ENCODE results near the gene SELENOM.
"Not testable (repeated sequence)": the region's sequence is repeated elsewhere in the genome, so short reads cannot be mapped to it uniquely, and the experiment has no call there.

SELENOM gene

DNA sequence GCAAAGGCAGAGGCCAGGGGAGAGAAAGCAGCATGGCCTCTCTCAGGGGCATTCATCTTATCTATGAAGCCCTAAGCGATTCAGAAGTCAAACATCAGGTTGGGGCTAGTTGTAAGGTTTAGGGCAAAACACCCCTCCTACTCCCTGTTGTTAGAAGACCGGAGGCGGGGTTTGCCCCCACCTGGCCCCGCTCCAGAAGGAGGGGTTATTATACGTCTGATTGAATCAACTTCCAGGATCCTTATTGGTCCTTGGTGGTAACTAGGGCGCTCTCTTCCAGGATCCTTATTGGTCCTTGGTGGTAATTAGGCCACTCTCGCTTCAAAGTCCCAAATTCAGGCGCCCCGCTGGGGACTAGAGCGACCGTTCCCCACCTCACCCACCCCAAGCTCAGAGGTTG is 38.4 kb downstream of the SELENOM start:
- no peaks in the 10 kb centered on the region for H3K36me3 Mint-ChIP-seq
- H3K9me3 Mint-ChIP-seq (ENCODE audit: low read depth) = no peaks in the 10 kb centered on the region

DNA sequence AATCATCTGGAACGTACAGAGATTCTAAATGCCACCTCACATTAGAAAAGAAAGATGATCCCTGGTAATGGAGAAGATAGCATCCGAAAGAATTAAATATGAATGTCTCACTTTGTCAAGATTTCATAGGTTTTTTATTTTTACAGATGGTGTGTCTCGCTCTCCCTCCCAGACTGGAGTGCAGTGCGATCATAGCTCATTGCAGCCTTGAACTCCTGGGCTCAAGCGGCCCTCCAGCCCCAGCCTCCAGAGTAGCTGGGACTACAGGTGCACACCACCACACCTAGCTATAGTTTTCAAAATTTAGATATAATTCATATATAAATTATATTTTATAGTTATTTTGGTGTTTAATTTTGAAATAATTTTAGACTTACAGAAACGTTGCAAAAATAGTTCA is 43.0 kb downstream of the SELENOM start:
- Mint-ChIP-seq H3K4me3 (no peak overlapping the region), H3K9me3 (ENCODE audit: low read depth) (no peaks in the 10 kb centered on the region), H3K27ac (no peak overlapping the region), H3K36me3 (no peaks in the 10 kb centered on the region), H3K4me1 (ENCODE audit: low read depth) (no peaks in the 10 kb centered on the region), H3K27me3 (no peaks in the 10 kb centered on the region)

More for the DNA sequence above, 38.4 kb downstream of the SELENOM start:
- no peaks in the 10 kb centered on the region for H3K4me1 Mint-ChIP-seq (ENCODE audit: low read depth)
- no peak overlapping the region for H3K27ac Mint-ChIP-seq
- no peaks in the 10 kb centered on the region for H3K27me3 Mint-ChIP-seq
- H3K4me3 Mint-ChIP-seq = no peak overlapping the region

DNA sequence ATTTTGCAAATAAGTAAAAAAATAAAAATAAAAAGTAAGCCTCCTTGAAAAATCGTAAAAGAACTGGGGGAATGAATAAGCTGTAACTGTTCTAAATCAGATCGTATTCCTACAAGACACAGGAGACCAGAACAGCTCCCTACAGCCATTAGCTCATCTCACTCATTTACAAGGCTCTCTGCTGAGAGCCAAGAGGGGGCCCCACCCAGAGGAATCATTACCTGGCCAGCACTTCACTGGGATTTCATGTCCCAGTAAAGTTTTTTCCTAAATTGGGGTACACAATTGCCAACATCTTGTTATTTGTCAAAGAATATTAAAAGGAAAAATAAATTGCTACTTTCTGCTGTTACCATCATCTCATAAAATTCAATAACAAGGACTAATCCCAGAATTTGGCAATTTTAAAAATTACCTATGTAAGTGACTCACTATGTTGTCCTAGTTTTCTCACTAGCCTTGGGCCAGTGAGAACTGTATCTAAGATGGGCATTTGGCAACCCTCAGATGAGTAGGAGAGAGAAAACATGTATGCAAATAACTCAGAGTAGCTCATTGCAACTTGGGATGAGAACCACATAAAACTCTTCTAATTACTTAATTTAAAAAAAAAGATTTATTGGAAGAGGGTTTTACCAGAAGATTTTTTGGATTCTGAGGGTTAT is 44.7 kb downstream of the SELENOM start:
- Mint-ChIP-seq H3K9me3 (ENCODE audit: low read depth) (no peaks in the 10 kb centered on the region), H3K4me3 (no peak overlapping the region), H3K4me1 (ENCODE audit: low read depth) (no peaks in the 10 kb centered on the region), H3K36me3 (no peaks in the 10 kb centered on the region), H3K27ac (no peak overlapping the region), H3K27me3 (no peaks in the 10 kb centered on the region)

DNA sequence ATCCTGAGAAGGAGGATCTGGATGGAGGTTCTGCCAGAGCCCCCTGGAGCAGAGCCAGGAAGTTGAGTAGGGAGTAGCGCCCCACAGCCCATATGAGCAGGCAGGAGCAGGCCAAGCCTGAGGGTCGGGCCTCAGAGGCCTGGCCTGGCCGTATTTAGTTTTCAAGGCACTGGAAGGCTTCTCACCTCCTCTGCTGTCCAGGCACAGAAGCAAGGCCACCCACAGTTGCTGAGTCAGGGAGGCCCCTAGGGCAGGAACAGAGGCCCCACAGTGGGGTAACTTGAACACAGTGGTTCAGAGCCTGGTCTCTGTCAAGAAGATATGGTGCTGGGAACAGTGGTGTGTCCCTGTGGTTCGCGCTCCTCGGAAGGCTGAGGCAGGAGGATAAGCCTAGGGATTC is 47.7 kb downstream of the SELENOM start:
- not testable (repeated sequence) for H3K4me1 Mint-ChIP-seq (ENCODE audit: low read depth)

DNA sequence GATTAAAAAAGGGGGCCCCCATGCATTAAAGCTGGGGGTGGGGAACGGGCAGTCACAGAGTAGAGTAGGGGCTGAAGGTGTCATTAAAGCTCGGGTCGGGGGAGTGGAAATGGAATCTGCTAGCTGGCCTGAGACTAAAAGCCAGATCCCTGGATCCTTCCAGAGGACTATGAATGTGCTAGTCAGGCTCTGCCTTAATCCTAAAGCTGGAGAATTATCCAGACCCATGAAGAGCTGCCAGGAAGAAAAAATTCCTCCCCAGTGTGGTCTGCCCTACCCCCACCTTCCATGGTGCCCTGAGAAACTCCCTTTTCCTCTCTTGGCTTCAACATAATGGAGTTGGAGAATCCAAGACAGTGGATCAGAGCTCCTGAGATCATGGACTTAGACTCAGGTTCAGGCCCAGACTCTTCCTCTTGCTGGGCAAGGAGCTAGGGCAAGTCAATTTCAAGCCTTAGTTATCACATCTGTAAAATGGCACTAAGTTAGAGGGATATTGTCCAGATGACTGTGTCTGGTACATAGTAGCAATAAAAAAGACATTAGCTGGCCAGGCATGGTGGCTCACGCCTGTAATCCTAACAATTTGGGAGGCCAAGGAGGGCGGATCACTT is 50.3 kb downstream of the SELENOM start:
- Mint-ChIP-seq H3K27me3 (no peaks in the 10 kb centered on the region), H3K4me1 (ENCODE audit: low read depth) (no peaks in the 10 kb centered on the region), H3K36me3 (no peaks in the 10 kb centered on the region), H3K4me3 (no peak overlapping the region), H3K9me3 (ENCODE audit: low read depth) (no peaks in the 10 kb centered on the region), H3K27ac (no peak overlapping the region)

More for the DNA sequence above, 47.7 kb downstream of the SELENOM start:
- not testable (repeated sequence) for H3K27me3 Mint-ChIP-seq; H3K9me3 Mint-ChIP-seq (ENCODE audit: low read depth); H3K4me3 Mint-ChIP-seq; H3K36me3 Mint-ChIP-seq; H3K27ac Mint-ChIP-seq

DNA sequence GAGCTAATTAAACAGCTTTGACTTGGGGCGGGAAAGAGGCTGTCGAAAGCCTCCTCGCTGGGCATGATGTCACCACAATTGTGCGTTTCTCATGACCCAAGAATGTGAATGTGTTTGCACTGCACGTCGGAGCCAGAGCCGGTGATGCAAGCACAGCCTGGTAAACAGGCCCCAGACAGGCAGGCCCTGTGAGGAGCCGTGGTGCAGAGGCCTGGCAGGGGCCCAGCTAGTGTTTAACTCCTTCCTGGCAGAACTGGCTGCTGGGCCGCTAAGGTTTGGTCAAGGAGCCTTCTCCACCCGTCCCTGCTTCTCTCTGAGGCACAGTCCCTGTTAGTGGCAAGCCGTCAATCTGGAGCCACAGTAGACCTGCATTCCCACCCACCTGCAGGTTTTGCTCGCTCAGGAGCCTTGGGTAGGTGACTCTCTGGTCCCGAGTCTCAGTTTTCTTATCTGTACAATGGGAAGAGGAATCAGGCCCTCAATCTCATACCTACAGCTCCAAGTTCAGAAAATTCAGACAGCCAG is 51.7 kb downstream of the SELENOM start:
- Mint-ChIP-seq H3K4me3 (no peak overlapping the region), H3K4me1 (ENCODE audit: low read depth) (no peaks in the 10 kb centered on the region), H3K27ac (no peak overlapping the region), H3K36me3 (no peaks in the 10 kb centered on the region), H3K9me3 (ENCODE audit: low read depth) (no peaks in the 10 kb centered on the region), H3K27me3 (no peaks in the 10 kb centered on the region)

DNA sequence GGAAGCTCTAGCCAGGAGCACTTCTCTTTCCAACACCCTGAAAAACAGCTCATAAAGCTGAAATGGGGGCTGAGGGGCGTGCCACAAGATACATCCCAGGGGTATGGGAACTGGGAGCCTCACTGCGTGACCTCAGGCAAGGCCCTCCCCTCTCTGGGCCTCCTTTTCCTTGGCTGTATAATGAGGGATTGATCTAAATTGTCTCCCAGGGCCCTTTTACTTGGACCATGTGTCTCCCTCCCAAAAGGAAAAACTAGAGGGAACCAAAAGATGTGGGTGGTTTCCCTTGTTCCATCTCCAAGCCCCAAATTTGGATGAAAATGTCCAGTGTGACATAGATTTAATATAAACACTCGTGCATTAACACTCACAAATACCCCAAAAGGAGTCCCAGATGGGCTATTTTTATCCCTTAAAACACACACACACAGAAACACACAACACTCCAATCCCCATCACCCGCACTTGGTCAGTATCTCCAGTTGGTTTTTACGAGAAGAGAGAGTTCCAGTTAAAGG is 52.2 kb downstream of the SELENOM start:
- Mint-ChIP-seq H3K4me3 (no peak overlapping the region), H3K36me3 (no peaks in the 10 kb centered on the region), H3K27me3 (no peaks in the 10 kb centered on the region), H3K9me3 (ENCODE audit: low read depth) (no peaks in the 10 kb centered on the region), H3K27ac (no peak overlapping the region), H3K4me1 (ENCODE audit: low read depth) (no peaks in the 10 kb centered on the region)

All from activated naive CD8-positive, alpha-beta T cell (primary cell).